ENCODE measurements around the gene VSTM2B.

VSTM2B gene

GRCh38 chr19:29609636-29610035 is 83.8 kb downstream of the VSTM2B start:
- Histone ChIP-seq H3K4me3 (ENCODE audit: insufficient read depth, low read depth, low read length, poor library complexity, severe bottlenecking) (no peak overlapping the region), H3K4me1 (ENCODE audit: control insufficient read depth, insufficient read depth, low read length, poor library complexity, severe bottlenecking) (peaks cover 4% of the 10 kb centered on the region), H3K27ac (ENCODE audit: insufficient read depth, low read length, poor library complexity, severe bottlenecking) (no peak overlapping the region), H3K9me3 (ENCODE audit: control insufficient read depth, low read length) (no peaks in the 10 kb centered on the region), H3K36me3 (ENCODE audit: control insufficient read depth, insufficient read depth, low read length) (peaks cover 49% of the 10 kb centered on the region), H3K27me3 (replicated peaks; ENCODE audit: control insufficient read depth, insufficient read depth, low read length, poor library complexity, severe bottlenecking) (no peaks in the 10 kb centered on the region)
- no peak for DNase-seq

GRCh38 chr19:29610213-29610573 is 84.4 kb downstream of the VSTM2B start:
- no peak for DNase-seq
- H3K4me3 ChIP-seq (ENCODE audit: insufficient read depth, low read depth, low read length, poor library complexity, severe bottlenecking): no peak overlapping the region
- no peaks in the 10 kb centered on the region for H3K27me3 ChIP-seq (replicated peaks; ENCODE audit: control insufficient read depth, insufficient read depth, low read length, poor library complexity, severe bottlenecking)
- peaks cover 55% of the 10 kb centered on the region for H3K36me3 ChIP-seq (ENCODE audit: control insufficient read depth, insufficient read depth, low read length)
- no peak overlapping the region for H3K27ac ChIP-seq (ENCODE audit: insufficient read depth, low read length, poor library complexity, severe bottlenecking)
- H3K4me1 ChIP-seq (ENCODE audit: control insufficient read depth, insufficient read depth, low read length, poor library complexity, severe bottlenecking): peaks cover 4% of the 10 kb centered on the region
- no peaks in the 10 kb centered on the region for H3K9me3 ChIP-seq (ENCODE audit: control insufficient read depth, low read length)

- H3K4me3 ChIP-seq (ENCODE audit: insufficient read depth, low read depth, low read length, poor library complexity, severe bottlenecking): no peak overlapping the region
- H3K9me3 ChIP-seq (ENCODE audit: control insufficient read depth, low read length): no peaks in the 10 kb centered on the region
- DNase-seq: peak; percentile 67 to 75 (median 68)
- H3K36me3 ChIP-seq (ENCODE audit: control insufficient read depth, insufficient read depth, low read length): peaks cover 60% of the 10 kb centered on the region
- no peak overlapping the region for H3K27ac ChIP-seq (ENCODE audit: insufficient read depth, low read length, poor library complexity, severe bottlenecking)
- H3K4me1 ChIP-seq (ENCODE audit: control insufficient read depth, insufficient read depth, low read length, poor library complexity, severe bottlenecking): peaks cover 4% of the 10 kb centered on the region
- H3K27me3 ChIP-seq (replicated peaks; ENCODE audit: control insufficient read depth, insufficient read depth, low read length, poor library complexity, severe bottlenecking): no peaks in the 10 kb centered on the region
Measured at GRCh38 chr19:29610574-29611271, 84.9 kb downstream of the VSTM2B start.

- H3K4me3 ChIP-seq (ENCODE audit: insufficient read depth, low read depth, low read length, poor library complexity, severe bottlenecking): no peak overlapping the region
- no peaks in the 10 kb centered on the region for H3K4me1 ChIP-seq (ENCODE audit: control insufficient read depth, insufficient read depth, low read length, poor library complexity, severe bottlenecking)
- no peak for DNase-seq
- H3K27ac ChIP-seq (ENCODE audit: insufficient read depth, low read length, poor library complexity, severe bottlenecking): no peak overlapping the region
- peaks cover 71% of the 10 kb centered on the region for H3K36me3 ChIP-seq (ENCODE audit: control insufficient read depth, insufficient read depth, low read length)
- no peaks in the 10 kb centered on the region for H3K27me3 ChIP-seq (replicated peaks; ENCODE audit: control insufficient read depth, insufficient read depth, low read length, poor library complexity, severe bottlenecking)
- H3K9me3 ChIP-seq (ENCODE audit: control insufficient read depth, low read length): no peaks in the 10 kb centered on the region
Measured at GRCh38 chr19:29612121-29612520, 86.3 kb downstream of the VSTM2B start.

GRCh38 chr19:29612801-29613595 is 87.2 kb downstream of the VSTM2B start:
- no peak for DNase-seq
- peaks cover 71% of the 10 kb centered on the region for H3K36me3 ChIP-seq (ENCODE audit: control insufficient read depth, insufficient read depth, low read length)
- H3K27ac ChIP-seq (ENCODE audit: insufficient read depth, low read length, poor library complexity, severe bottlenecking): no peak overlapping the region
- no peaks in the 10 kb centered on the region for H3K9me3 ChIP-seq (ENCODE audit: control insufficient read depth, low read length)
- no peaks in the 10 kb centered on the region for H3K4me1 ChIP-seq (ENCODE audit: control insufficient read depth, insufficient read depth, low read length, poor library complexity, severe bottlenecking)
- H3K27me3 ChIP-seq (replicated peaks; ENCODE audit: control insufficient read depth, insufficient read depth, low read length, poor library complexity, severe bottlenecking): no peaks in the 10 kb centered on the region
- H3K4me3 ChIP-seq (ENCODE audit: insufficient read depth, low read depth, low read length, poor library complexity, severe bottlenecking): no peak overlapping the region

- Histone ChIP-seq H3K4me1 (ENCODE audit: control insufficient read depth, insufficient read depth, low read length, poor library complexity, severe bottlenecking) (no peaks in the 10 kb centered on the region), H3K27me3 (replicated peaks; ENCODE audit: control insufficient read depth, insufficient read depth, low read length, poor library complexity, severe bottlenecking) (no peaks in the 10 kb centered on the region), H3K4me3 (ENCODE audit: insufficient read depth, low read depth, low read length, poor library complexity, severe bottlenecking) (no peak overlapping the region), H3K9me3 (ENCODE audit: control insufficient read depth, low read length) (no peaks in the 10 kb centered on the region), H3K27ac (ENCODE audit: insufficient read depth, low read length, poor library complexity, severe bottlenecking) (no peak overlapping the region), H3K36me3 (ENCODE audit: control insufficient read depth, insufficient read depth, low read length) (peaks cover 66% of the 10 kb centered on the region)
- no peak for DNase-seq
Measured at GRCh38 chr19:29614046-29614445, 88.3 kb downstream of the VSTM2B start.

All from effector memory CD4-positive, alpha-beta T cell (primary cell).